ENCODE measurements around the gene ACAD10.

DNA sequence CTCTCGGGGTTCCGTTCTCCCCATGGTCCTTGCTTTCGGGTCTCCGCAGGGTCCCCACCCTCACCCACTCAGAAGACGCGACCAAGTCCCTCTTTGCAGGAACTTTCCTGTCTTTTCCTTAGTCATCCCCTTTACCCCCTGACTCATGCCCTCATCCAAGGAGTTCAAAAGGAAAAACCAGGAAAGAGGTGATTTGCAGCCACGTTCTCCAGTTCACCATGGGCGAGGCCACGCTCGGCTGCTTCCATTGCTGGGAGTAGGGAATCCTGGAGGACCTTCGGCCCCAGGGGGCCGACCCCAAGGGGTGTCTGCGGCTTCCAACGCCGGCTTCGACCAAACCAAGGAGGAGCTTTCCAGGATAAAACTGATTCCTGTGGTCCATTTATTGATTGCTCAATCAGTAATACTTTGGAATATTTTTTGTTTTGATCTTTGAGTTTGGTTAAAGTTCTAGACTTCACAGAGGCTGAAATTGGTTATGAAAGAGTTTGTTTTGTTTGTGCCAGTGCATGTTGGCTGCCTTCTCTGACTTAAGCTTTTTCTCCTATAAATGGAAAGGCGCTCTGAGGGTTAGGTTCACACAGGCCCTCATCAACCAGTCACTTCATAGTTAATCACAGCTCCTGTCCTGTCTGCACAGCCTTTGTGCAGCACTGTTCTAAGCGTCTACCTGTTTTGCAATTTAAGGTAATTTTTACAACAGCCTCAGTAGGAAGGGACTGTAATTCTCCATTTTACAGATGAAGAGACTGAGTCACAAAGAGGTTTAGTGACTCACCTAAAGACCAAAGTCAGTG lies 81.7 kb downstream of the ACAD10 start:
- TF ChIP-seq CTCF (conservative IDR thresholded peaks at IDR 0.05 in 1 of 2, IDR thresholded peaks at IDR 0.05 in 1 of 2; ENCODE audit: extremely low read depth in 1 of 2, insufficient read depth in 1 of 2, low read depth in 1 of 2, low read length in 2 of 2) = no peak
- no peak for TF ChIP-seq EZH2 (IDR thresholded peaks at IDR 0.05; ENCODE audit: borderline replicate concordance, low read length)

Measured in mammary epithelial cell (primary cell).